Endothelial cell of umbilical vein (primary cell): Measurements from ENCODE around the gene COL15A1. TPM values are rescaled to one million over a fixed set of nuclear protein-coding genes. Genes with fewer than 3 reads are reported as not detected.

Source experiments
- BruUV-seq: library from RNA; stranded (reverse); fragments of 400-500 nt; replicated peaks from 2 replicates; lab custom pipeline; 2021; lab: Mats Ljungman, UMichigan
- CTCF ChIA-PET: fragments of 300-600, 350-600 bp; sonication (Branson Sonifier 250); formaldehyde crosslinking; loops from one replicate; lab custom pipeline; 2021; ENCODE audit warnings: antibody characterized with exemption, inconsistent platforms; lab: Charles Lee
- POLR2A ChIA-PET: fragments of 300-600, 350-600 bp; sonication (Branson Sonifier 250); formaldehyde crosslinking; loops from one replicate; lab custom pipeline; 2021; ENCODE audit warnings: antibody characterized with exemption, inconsistent platforms; lab: Charles Lee
- DNase-seq: peaks from one replicate; pipeline ENCODE4 v3.0.0-alpha.2; 2011; ENCODE audit warnings: low read depth, low spot score
- FAIRE-seq: peaks from 2 replicates; lab custom pipeline; 2011; peaks lifted over from hg19 to GRCh38; lab: Jason Lieb, UNC
- H2AFZ ChIP-seq: 2 replicates; pipeline ENCODE4 v1.6.0; 2012; ENCODE audit warnings: low read depth, low read length, control low read depth, inconsistent platforms
- H3K27ac ChIP-seq: 2 replicates; pipeline ENCODE4 v1.5.1; 2011; ENCODE audit warnings: low read depth, mild to moderate bottlenecking, control low read depth, low read length, moderate library complexity; ENCODE audit not compliant: insufficient read depth
- H3K27me3 ChIP-seq, 2 experiments: 2 replicates each; pipeline versions ENCODE4 v1.6.0 to v1.6.1; 2011; ENCODE audit warnings: low read length in 2 of 2, mixed read lengths in 1 of 2; ENCODE audit not compliant: control insufficient read depth in 2 of 2, insufficient read depth in 2 of 2
- H3K36me3 ChIP-seq, 2 experiments: 2 replicates in 1 of 2; 3 replicates in 1 of 2; pipeline ENCODE4 v1.5.1; 2011; ENCODE audit warnings: low read length in 2 of 2, mild to moderate bottlenecking in 1 of 2, moderate library complexity in 1 of 2; ENCODE audit not compliant: control insufficient read depth in 2 of 2, insufficient read depth in 2 of 2; ENCODE audit errors: extremely low read depth in 1 of 2
- H3K4me1 ChIP-seq: 3 replicates; pipeline ENCODE4 v1.5.1; 2011; ENCODE audit warnings: mild to moderate bottlenecking, low read length; ENCODE audit not compliant: control insufficient read depth, insufficient read depth; ENCODE audit errors: extremely low read depth
- H3K4me2 ChIP-seq: 2 replicates; pipeline ENCODE4 v1.6.1; 2011; ENCODE audit warnings: low read length, control low read depth, mixed read lengths; ENCODE audit not compliant: insufficient read depth
- H3K4me3 ChIP-seq, 3 experiments: fragments of 200-600 bp in 1 of 3; sonication (generic), shearing (Covaris generic) in 1 of 3; replicated peaks in 1 of 3; 2 replicates each; pipeline ENCODE4 v1.5.1; 2011 to 2016; ENCODE audit warnings: control low read depth in 3 of 3, low read length in 3 of 3, mild to moderate bottlenecking in 2 of 3, inconsistent platforms in 1 of 3, low read depth in 1 of 3, moderate library complexity in 1 of 3; ENCODE audit not compliant: insufficient read depth in 1 of 3
- H3K79me2 ChIP-seq: 2 replicates; pipeline ENCODE4 v1.6.0; 2012; ENCODE audit warnings: low read length, inconsistent platforms; ENCODE audit not compliant: control insufficient read depth, insufficient read depth
- H3K9ac ChIP-seq: replicated peaks from 2 replicates; pipeline ENCODE3; 2011; ENCODE audit warnings: low read length, control low read depth; ENCODE audit not compliant: insufficient read depth; ENCODE audit errors: extremely low read depth
- H3K9me1 ChIP-seq: replicated peaks from 3 replicates; pipeline ENCODE4 v1.6.0; 2011; ENCODE audit warnings: mild to moderate bottlenecking, low read length; ENCODE audit not compliant: control insufficient read depth, insufficient read depth; ENCODE audit errors: extremely low read depth
- H3K9me3 ChIP-seq: replicated peaks from 2 replicates; pipeline ENCODE4 v1.5.1; 2012; ENCODE audit warnings: low read length, inconsistent platforms; ENCODE audit not compliant: control insufficient read depth, insufficient read depth
- H4K20me1 ChIP-seq: replicated peaks from 2 replicates; pipeline ENCODE3; 2011; ENCODE audit warnings: mild to moderate bottlenecking, low read length; ENCODE audit not compliant: control insufficient read depth, insufficient read depth; ENCODE audit errors: extremely low read depth
- EZH2 ChIP-seq: IDR thresholded peaks from 2 replicates; pipeline ENCODE4 v1.6.1; 2012; ENCODE audit warnings: borderline replicate concordance, low read depth, mild to moderate bottlenecking, moderate library complexity, low read length, inconsistent platforms; ENCODE audit not compliant: severe bottlenecking
- FOS ChIP-seq: IDR thresholded peaks from 2 replicates; pipeline ENCODE4 v1.6.1; 2011; ENCODE audit warnings: mild to moderate bottlenecking, low read length, moderate library complexity, borderline replicate concordance; ENCODE audit not compliant: insufficient read depth
- GATA2 ChIP-seq: IDR thresholded peaks from 2 replicates; pipeline ENCODE4 v1.7.0; 2011; ENCODE audit warnings: low read depth, mild to moderate bottlenecking, moderate library complexity, mixed read lengths, low read length; ENCODE audit not compliant: insufficient read length, insufficient read depth
- MYC ChIP-seq: IDR thresholded peaks from one replicate; pipeline ENCODE4 v1.6.1; 2011; ENCODE audit warnings: mild to moderate bottlenecking, low read depth, low read length
- POLR2A ChIP-seq: IDR thresholded peaks from 2 replicates; pipeline ENCODE4 v1.6.1; 2012; ENCODE audit warnings: low read depth, mild to moderate bottlenecking, control low read depth, low read length
- POLR2AphosphoS5 ChIP-seq: IDR thresholded peaks from 2 replicates; pipeline ENCODE4 v1.6.1; 2012; ENCODE audit warnings: low read depth, mild to moderate bottlenecking, control low read depth, low read length, moderate library complexity; ENCODE audit not compliant: insufficient read depth
- dilution Hi-C: fragments of 300-500 bp; cut with MboI; formaldehyde crosslinking; loops from one replicate; pipeline ENCODE4 v1.15.0; 2019; ENCODE audit warnings: low sequenced_read_pairs; ENCODE audit not compliant: extremely low pct_ligation_motif_present
- intact Hi-C: fragments of 100-400 bp; cut with micrococcal nuclease; formaldehyde crosslinking; loops from one replicate; pipeline ENCODE4 v1.10.0; 2022
- polyA plus RNA-seq, 4 experiments: library from polyadenylated mRNA; depleted of rRNA in 3 of 4; stranded (reverse) in 3 of 4; unstranded in 1 of 4; fragments of >200 nt; gene quantifications; 2 replicates each; pipeline versions ENCODE4 v1.2.1 to v1.2.3, GENCODE V29; 2011 to 2012; ENCODE audit warnings: missing spikeins in 1 of 4
- total RNA-seq: library from RNA; stranded (reverse); gene quantifications from 2 replicates; pipeline ENCODE4 v1.2.3, GENCODE V29; 2021
- TF ChIP-seq, protein P1 (sequence below): IDR thresholded peaks from 2 replicates; pipeline ENCODE4 v1.6.1; 2011; ENCODE audit not compliant: insufficient read depth, insufficient read length
- TF ChIP-seq, protein P2 (sequence below), 2 donors: IDR thresholded peaks; 1 replicate in 1 of 2; 2 replicates in 1 of 2; pipeline ENCODE4 v1.5.1; 2011; ENCODE audit warnings: low read length in 2 of 2, mild to moderate bottlenecking in 2 of 2, moderate library complexity in 2 of 2, control low read depth in 1 of 2, inconsistent platforms in 1 of 2, low read depth in 1 of 2; ENCODE audit not compliant: insufficient read depth in 1 of 2; ENCODE audit errors: extremely low read depth in 1 of 2

The COL15A1 gene
- total and polyA plus RNA-seq, 2 donors (not counting 3 experiments of a cell fraction or from before 2014, with no cell fraction given), result not detected

DNA sequence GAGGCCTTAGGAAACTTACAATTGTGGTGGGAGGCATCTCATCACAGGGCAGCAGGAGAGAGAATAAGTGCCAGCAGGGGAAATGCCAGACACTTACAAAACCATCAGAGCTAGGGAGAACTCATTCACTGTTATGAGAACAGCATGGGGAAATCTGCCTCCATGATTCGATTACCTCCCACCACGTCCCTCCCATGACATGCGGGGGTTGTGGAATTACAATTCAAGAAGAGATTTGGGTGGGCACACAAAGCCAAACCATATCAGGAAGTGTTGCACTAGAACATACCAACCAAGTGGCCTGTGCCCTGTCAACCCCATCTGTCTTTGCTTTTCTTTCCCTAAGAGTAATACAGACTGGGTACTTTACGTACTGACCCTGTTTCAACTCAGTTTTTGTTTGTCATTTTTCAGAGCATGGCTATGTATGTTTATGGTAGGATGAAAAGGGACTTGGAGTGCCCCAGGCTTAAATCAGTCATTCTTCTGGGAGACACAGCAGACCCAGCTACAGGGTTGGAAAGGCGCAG is 102.9 kb downstream of the COL15A1 start:
- dilution Hi-C loops, result no loop called here
- Histone ChIP-seq H3K36me3 (no peaks in the 10 kb centered on the region), H3K4me3 (no peak overlapping the region), H3K9me1 (no peaks in the 10 kb centered on the region), H3K9ac (no peak overlapping the region), H3K4me1 (no peaks in the 10 kb centered on the region), H3K9me3 (no peaks in the 10 kb centered on the region), H3K4me2 (no peak overlapping the region), H3K79me2 (no peaks in the 10 kb centered on the region), H3K27me3 (no peaks in the 10 kb centered on the region), H3K27ac (no peak overlapping the region), H4K20me1 (no peaks in the 10 kb centered on the region), H2AFZ (no peak overlapping the region)
- CTCF ChIA-PET, result no interaction called here
- no peak for FAIRE-seq
- BruUV-seq, result no TSS peak
- no peak for DNase-seq
- POLR2A ChIA-PET, result no interaction called here
- TF ChIP-seq POLR2A (no peak), POLR2AphosphoS5 (no peak), EZH2 (no peak), MYC (no peak), FOS (no peak), GATA2 (no peak)
- TF ChIP-seq, protein P1, sequence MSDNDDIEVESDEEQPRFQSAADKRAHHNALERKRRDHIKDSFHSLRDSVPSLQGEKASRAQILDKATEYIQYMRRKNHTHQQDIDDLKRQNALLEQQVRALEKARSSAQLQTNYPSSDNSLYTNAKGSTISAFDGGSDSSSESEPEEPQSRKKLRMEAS, result no peak
- TF ChIP-seq, protein P2, sequence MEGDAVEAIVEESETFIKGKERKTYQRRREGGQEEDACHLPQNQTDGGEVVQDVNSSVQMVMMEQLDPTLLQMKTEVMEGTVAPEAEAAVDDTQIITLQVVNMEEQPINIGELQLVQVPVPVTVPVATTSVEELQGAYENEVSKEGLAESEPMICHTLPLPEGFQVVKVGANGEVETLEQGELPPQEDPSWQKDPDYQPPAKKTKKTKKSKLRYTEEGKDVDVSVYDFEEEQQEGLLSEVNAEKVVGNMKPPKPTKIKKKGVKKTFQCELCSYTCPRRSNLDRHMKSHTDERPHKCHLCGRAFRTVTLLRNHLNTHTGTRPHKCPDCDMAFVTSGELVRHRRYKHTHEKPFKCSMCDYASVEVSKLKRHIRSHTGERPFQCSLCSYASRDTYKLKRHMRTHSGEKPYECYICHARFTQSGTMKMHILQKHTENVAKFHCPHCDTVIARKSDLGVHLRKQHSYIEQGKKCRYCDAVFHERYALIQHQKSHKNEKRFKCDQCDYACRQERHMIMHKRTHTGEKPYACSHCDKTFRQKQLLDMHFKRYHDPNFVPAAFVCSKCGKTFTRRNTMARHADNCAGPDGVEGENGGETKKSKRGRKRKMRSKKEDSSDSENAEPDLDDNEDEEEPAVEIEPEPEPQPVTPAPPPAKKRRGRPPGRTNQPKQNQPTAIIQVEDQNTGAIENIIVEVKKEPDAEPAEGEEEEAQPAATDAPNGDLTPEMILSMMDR (IDR thresholded peaks at IDR 0.05; ENCODE audit: extremely low read depth in 1 of 2, insufficient read depth in 1 of 2, low read depth in 1 of 2, low read length in 2 of 2), result no peak
- intact Hi-C loops, result no loop called here
